Heart left ventricle (tissue), 16 donors: ENCODE measurements around the gene PTPN3. TPM values are rescaled to one million over a fixed set of nuclear protein-coding genes. Genes with fewer than 3 reads are reported as not detected.
A peak's percentile ranks its signal among the peaks of the same experiment; 100 is the strongest.

Source experiments
- ATAC-seq, 4 donors: fragments of 200-7000 bp; cut with Tn5 transposase; one replicate each; pipeline ENCODE4 v1.9.1; 2020 to 2022; ENCODE audit warnings: moderate library complexity in 4 of 4, mild to moderate bottlenecking in 3 of 4, moderate number of reproducible peaks in 1 of 4
- DNase-seq, 5 donors: peaks; one replicate each; pipeline ENCODE4 v3.0.0-alpha.2; 2020
- H3K27ac ChIP-seq, 12 donors: fragments of 200-600 bp; sonication (generic) in 4 of 12; one replicate each; pipeline versions ENCODE4 v1.5.0 to v1.8.0; 2016 to 2022; ENCODE audit warnings: mild to moderate bottlenecking in 2 of 12
- H3K27me3 ChIP-seq, 9 donors: fragments of 200-600 bp; sonication (generic) in 2 of 9; one replicate each; pipeline versions ENCODE4 v1.5.1 to v1.8.0; 2016 to 2022; ENCODE audit warnings: mild to moderate bottlenecking in 3 of 9
- H3K36me3 ChIP-seq, 9 donors: fragments of 200-600 bp; sonication (generic) in 2 of 9; one replicate each; pipeline versions ENCODE4 v1.5.0 to v1.8.0; 2018 to 2022; ENCODE audit warnings: mild to moderate bottlenecking in 2 of 9
- H3K4me1 ChIP-seq, 12 donors: fragments of 200-600 bp; sonication (generic) in 4 of 12; one replicate each; pipeline versions ENCODE4 v1.5.0 to v1.8.0; 2016 to 2022; ENCODE audit warnings: mild to moderate bottlenecking in 3 of 12
- H3K4me3 ChIP-seq, 12 donors: fragments of 200-600 bp; sonication (generic) in 4 of 12; one replicate each; pipeline versions ENCODE4 v1.5.0 to v1.8.0; 2017 to 2022; ENCODE audit warnings: mild to moderate bottlenecking in 9 of 12, moderate library complexity in 4 of 12
- H3K9me3 ChIP-seq, 12 donors: fragments of 200-600 bp; sonication (generic) in 4 of 12; one replicate each; pipeline versions ENCODE4 v1.5.0 to v1.8.0; 2016 to 2022; ENCODE audit warnings: mild to moderate bottlenecking in 1 of 12
- POLR2A ChIP-seq, 2 donors: fragments of 450-650 bp; IDR thresholded peaks; one replicate each; pipeline ENCODE4 v1.6.1; 2017; ENCODE audit warnings: antibody characterized with exemption in 2 of 2, mild to moderate bottlenecking in 2 of 2, moderate library complexity in 2 of 2
- WGBS, 4 donors: extraction: QIAGEN DNeasy Blood & Tissue Kit in 2 of 4; methylation state at CpG; one replicate each; pipeline versions ENCODE4 v1.1.5 to v1.1.7; 2013 to 2018; 5-methylcytosine and 5-hydroxymethylcytosine counted together
- intact Hi-C, 10 donors: fragments of 100-400 bp; cut with DNase I; formaldehyde crosslinking; loops; one replicate each; pipeline versions ENCODE4 v1.11.1 to v1.14.2; 2022
- polyA plus RNA-seq, 2 donors: library from polyadenylated mRNA; stranded (reverse); fragments of 200-250 nt; gene quantifications; one replicate each; pipeline ENCODE4 v1.2.3, GENCODE V29; 2013
- total RNA-seq, 9 donors: library from RNA; depleted of rRNA in 2 of 9; stranded (reverse); fragments of >200 nt in 2 of 9; fragmentation: NEBNext Ultra II Directional in 3 of 9; extraction: Animal tissue kit (Norgen Biotek cat#: 25700) in 3 of 9; gene quantifications; one replicate each; pipeline versions ENCODE4 v1.1.0 to v1.2.4, GENCODE V29; 2016 to 2023
- TF ChIP-seq, protein P1 (sequence below), 12 donors: fragments of 200-600 bp; sonication (generic) in 4 of 12; IDR thresholded peaks; one replicate each; pipeline versions ENCODE4 v1.5.0 to v1.8.0; 2018 to 2022; ENCODE audit warnings: antibody characterized with exemption in 12 of 12, mild to moderate bottlenecking in 5 of 12
- donor health status: ischemic (EF 13 %, LVEDD 7.1; RV severe dilation, severe dysfunction).
- donor health status: healthy with polysubstance abuse.
- donor health status: DM: no; HTN: yes; CAD: no.
- donor health status: DM: no; HTN: no; CAD: no.
- donor health status: ischemic (EF 25% LVEDD 6.9; RV normal size, moderate dysfunction).
- donor health status: ischemic (EF 25% LVEDD 5.7; RV mildly dilated, moderate dysfunction).
- donor health status: healthy.
- donor health status: DM: yes; HTN: yes; CAD: no.
- donor health status: ischemic (EF 35%, LVEDD 5.7; RV mildly dilated, moderate dysfunction).
- donor health status: nonischemic (EF 11% LVEDD 7.7; RV severe dilation, severe dysfunction).
- donor health status: DM: yes; HTN: yes; CAD: no.
- donor health status: PGD.
- donor health status: ischemic (EF 29% LVEDD 5.4; RV normal size, mild dysfunction).
- donor health status: nonischemic (EF 23%, LVEDD 6.1; RV moderate dilation, normal function).

Gene PTPN3
- total and polyA plus RNA-seq, 11 donors = 6.9 to 77.0 (median 51.7) TPM

DNA sequence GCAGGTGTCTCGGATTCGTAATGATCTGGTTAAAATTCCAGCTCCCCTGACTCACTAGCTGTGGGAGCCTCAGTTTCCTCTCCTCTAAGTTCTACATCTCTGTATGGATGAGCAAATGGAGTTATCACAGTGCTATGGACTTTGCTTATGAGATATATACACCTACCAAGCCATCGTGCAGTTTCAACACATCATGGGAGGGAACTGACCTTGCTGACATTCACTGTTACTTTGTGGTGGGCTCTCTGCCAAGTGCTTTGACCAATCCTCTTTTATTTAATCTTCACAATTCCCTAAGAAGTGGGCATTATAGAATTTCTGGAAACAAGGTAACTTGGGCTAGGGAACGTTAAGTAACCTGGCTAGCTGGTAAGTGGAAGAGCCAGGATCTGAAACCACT lies 70.2 kb downstream of the PTPN3 start:
- ATAC-seq (peak in 1 of 4 donors; percentile 21), DNase-seq (no peak)
- H3K4me3 ChIP-seq = peak overlapping the region in 11 of 12 donors; percentile 5 to 62 (median 39)

DNA sequence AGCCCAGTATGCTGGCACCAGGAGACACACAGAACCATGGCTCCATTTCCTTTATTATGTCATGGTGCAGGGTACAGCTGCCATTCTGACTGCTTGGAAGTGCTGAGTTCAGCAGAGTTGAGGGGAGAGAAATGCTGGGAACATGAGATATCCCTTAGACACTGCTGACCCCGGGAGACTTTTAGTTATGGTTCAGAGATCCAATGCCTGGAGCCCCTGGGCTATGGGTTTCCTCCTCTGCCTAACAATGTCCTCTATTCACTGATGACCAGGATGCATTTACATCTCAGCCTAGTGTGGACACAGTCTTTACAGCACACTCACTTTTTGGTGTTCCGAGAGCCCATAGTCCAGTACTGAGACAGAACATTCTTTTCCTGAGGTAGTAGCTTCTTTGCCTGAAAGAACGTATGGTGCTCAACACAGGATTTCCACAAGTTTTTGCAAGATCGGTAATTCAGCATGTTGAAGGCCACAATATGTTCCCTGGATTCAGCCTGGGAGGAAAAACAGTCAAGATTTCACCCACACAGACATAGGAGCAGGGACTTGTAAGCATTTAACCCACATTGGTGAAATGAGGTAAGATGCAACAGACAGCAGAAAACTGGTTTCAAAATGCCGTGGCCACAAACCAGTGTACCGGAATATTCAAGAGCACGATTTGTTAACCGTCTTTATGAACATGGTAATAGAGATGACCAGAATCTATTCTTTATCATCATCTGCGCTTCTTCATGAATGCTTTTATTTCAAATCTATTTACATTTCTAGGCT lies 71.3 kb downstream of the PTPN3 start:
- DNase-seq (no peak), ATAC-seq (no peak)
- WGBS, 4 donors = 68 to 86% (median 77%) methylated on average over 9 of the region's 9 CpGs
- H3K36me3 ChIP-seq = peaks cover 0 to 7% (median 0%) of the 10 kb centered on the region in 9 donors
- H3K4me1 ChIP-seq = peaks cover 0 to 35% (median 6%) of the 10 kb centered on the region in 12 donors
- no peaks in the 10 kb centered on the region for H3K9me3 ChIP-seq
- intact Hi-C loops = no loop called here
- TF ChIP-seq POLR2A (IDR thresholded peaks at IDR 0.05) = no peak
- TF ChIP-seq, protein P1, sequence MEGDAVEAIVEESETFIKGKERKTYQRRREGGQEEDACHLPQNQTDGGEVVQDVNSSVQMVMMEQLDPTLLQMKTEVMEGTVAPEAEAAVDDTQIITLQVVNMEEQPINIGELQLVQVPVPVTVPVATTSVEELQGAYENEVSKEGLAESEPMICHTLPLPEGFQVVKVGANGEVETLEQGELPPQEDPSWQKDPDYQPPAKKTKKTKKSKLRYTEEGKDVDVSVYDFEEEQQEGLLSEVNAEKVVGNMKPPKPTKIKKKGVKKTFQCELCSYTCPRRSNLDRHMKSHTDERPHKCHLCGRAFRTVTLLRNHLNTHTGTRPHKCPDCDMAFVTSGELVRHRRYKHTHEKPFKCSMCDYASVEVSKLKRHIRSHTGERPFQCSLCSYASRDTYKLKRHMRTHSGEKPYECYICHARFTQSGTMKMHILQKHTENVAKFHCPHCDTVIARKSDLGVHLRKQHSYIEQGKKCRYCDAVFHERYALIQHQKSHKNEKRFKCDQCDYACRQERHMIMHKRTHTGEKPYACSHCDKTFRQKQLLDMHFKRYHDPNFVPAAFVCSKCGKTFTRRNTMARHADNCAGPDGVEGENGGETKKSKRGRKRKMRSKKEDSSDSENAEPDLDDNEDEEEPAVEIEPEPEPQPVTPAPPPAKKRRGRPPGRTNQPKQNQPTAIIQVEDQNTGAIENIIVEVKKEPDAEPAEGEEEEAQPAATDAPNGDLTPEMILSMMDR (IDR thresholded peaks at IDR 0.05) = no peak
- H3K27ac ChIP-seq = peak overlapping the region in 8 of 12 donors; percentile 41 to 81 (median 70)
- peak overlapping the region in 9 of 12 donors; percentile 10 to 62 (median 43) for H3K4me3 ChIP-seq
- H3K27me3 ChIP-seq = no peaks in the 10 kb centered on the region

More for the DNA sequence above, 70.2 kb downstream of the PTPN3 start:
- WGBS, 4 donors = 43 to 61% (median 48%) methylated on average over 4 of the region's 4 CpGs
- intact Hi-C loops = no loop called here
- no peak for TF ChIP-seq POLR2A (IDR thresholded peaks at IDR 0.05)
- TF ChIP-seq, protein P1 (IDR thresholded peaks at IDR 0.05) = no peak
- H3K4me1 ChIP-seq = peaks cover 0 to 25% (median 2%) of the 10 kb centered on the region in 12 donors
- no peaks in the 10 kb centered on the region for H3K9me3 ChIP-seq
- H3K36me3 ChIP-seq = peaks cover 0 to 7% (median 0%) of the 10 kb centered on the region in 9 donors
- peak overlapping the region in 11 of 12 donors; percentile 9 to 81 (median 61) for H3K27ac ChIP-seq
- H3K27me3 ChIP-seq = no peaks in the 10 kb centered on the region

GRCh38 chr9:109424618-109425017 lies 73.5 kb downstream of the PTPN3 start:
- H3K9me3 ChIP-seq = no peaks in the 10 kb centered on the region
- H3K27ac ChIP-seq = peak overlapping the region in 7 of 12 donors; percentile 56 to 90 (median 79)
- H3K4me3 ChIP-seq = no peak overlapping the region
- intact Hi-C loops = no loop called here
- peaks cover 0 to 9% (median 0%) of the 10 kb centered on the region in 9 donors for H3K36me3 ChIP-seq
- H3K27me3 ChIP-seq = no peaks in the 10 kb centered on the region
- DNase-seq (no peak), ATAC-seq (no peak)
- no peak for TF ChIP-seq POLR2A (IDR thresholded peaks at IDR 0.05)
- TF ChIP-seq, protein P1 (IDR thresholded peaks at IDR 0.05) = no peak
- peaks cover 0 to 40% (median 7%) of the 10 kb centered on the region in 12 donors for H3K4me1 ChIP-seq

- TF ChIP-seq, protein P1 (IDR thresholded peaks at IDR 0.05) = no peak
- no peak for TF ChIP-seq POLR2A (IDR thresholded peaks at IDR 0.05)
- no peak overlapping the region for H3K4me3 ChIP-seq
- DNase-seq = no peak
- H3K4me1 ChIP-seq = peaks cover 0 to 39% (median 8%) of the 10 kb centered on the region in 12 donors
- H3K36me3 ChIP-seq = peaks cover 0 to 14% (median 0%) of the 10 kb centered on the region in 9 donors
- intact Hi-C loops = no loop called here
- peak overlapping the region in 8 of 12 donors; percentile 8 to 90 (median 76) for H3K27ac ChIP-seq
- ATAC-seq = peak in 2 of 4 donors; percentile 29 to 41
- 68 to 90% (median 78%) methylated on average over 1 of the region's 1 CpG for WGBS, 4 donors
- no peaks in the 10 kb centered on the region for H3K9me3 ChIP-seq
- H3K27me3 ChIP-seq = no peaks in the 10 kb centered on the region
Measured at GRCh38 chr9:109423877-109424276, 74.2 kb downstream of the PTPN3 start.
